Measurements from ENCODE around the gene EEPD1. TPM values are rescaled to one million over a fixed set of nuclear protein-coding genes. Genes with fewer than 3 reads are reported as not detected.
"Not testable (repeated sequence)": the region's sequence is repeated elsewhere in the genome, so short reads cannot be mapped to it uniquely, and the experiment has no call there.

The EEPD1 gene
- total RNA-seq = 10 to 100 TPM; 21.9 to 30.1 TPM

DNA sequence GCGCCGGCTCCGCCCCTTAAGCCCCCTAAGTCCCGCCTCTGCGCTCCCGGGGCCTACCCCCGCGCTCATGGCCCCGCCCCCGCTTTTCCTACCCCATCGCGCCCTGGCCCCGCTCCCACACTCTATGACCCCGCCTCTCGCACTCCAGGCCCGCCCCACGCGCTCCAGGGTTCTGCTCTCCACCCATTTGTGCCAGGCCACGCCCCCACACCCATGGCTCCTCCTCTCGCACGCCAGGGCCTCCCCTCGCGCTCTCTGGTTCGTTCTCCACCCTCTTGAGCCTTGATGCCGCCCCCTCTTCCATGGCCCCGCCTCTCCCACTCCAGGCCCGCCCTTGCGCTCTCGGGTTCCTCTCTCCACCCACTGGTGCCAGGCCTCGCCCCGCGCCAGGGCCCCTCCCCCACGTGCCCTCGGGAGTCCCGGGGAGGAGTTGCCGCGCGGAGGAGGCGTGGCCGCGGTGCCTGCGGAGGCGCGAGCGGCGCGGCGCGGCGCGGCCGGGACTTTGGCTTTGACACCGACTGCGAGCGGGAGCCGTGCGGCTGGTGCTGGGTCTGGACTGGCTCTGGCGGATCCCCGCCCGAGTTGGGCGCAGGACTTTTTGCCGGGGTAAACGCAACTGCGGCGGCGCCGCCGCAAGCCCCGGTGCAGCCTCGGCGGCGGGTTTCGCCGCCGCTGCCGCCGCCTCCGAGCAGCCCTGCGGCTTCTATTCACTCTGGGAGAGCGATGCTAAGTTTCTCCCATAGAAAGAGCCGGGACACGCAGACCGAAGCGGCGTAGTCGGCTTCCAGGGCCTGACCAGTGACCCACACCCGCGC lies at the start of gene EEPD1:
TSS of gene EEPD1 (plus strand) at position 499 of the 815 bp plus-strand sequence. CDS start 1,071 bp downstream, outside the sequence.
- H3K9me3 ChIP-seq = no peaks in the 10 kb centered on the region
- DNase-seq (ENCODE audit: low spot score) = peak; percentile 100
- H3K27ac ChIP-seq = peak within 1 kb of the TSS; percentile 83 to 84
- H3K4me1 ChIP-seq (replicated peaks) = peaks cover 8% of the 10 kb centered on the region
- no peaks in the 10 kb centered on the region for H3K27me3 ChIP-seq (replicated peaks; ENCODE audit: insufficient read depth)
- under 1% methylated on average over 79 of the region's 88 CpGs for WGBS
- no peaks in the 10 kb centered on the region for H3K36me3 ChIP-seq
- TF ChIP-seq CTCF (IDR thresholded peaks at IDR 0.05) (peak in 1 of 4 experiments; percentile 3), POLR2A (IDR thresholded peaks at IDR 0.05) (peak; percentile 96), POLR2AphosphoS5 (IDR thresholded peaks at IDR 0.05) (peak; percentile 86)
- intact Hi-C loops (cut with DNase I) = loop anchor here (1.0 to 5.0 kb wide), 6 partner anchors 24 to 351 kb away; partner anchors contain the start of gene SEPTIN7
- peak within 1 kb of the TSS; percentile 61 to 77 for H3K4me3 ChIP-seq

DNA sequence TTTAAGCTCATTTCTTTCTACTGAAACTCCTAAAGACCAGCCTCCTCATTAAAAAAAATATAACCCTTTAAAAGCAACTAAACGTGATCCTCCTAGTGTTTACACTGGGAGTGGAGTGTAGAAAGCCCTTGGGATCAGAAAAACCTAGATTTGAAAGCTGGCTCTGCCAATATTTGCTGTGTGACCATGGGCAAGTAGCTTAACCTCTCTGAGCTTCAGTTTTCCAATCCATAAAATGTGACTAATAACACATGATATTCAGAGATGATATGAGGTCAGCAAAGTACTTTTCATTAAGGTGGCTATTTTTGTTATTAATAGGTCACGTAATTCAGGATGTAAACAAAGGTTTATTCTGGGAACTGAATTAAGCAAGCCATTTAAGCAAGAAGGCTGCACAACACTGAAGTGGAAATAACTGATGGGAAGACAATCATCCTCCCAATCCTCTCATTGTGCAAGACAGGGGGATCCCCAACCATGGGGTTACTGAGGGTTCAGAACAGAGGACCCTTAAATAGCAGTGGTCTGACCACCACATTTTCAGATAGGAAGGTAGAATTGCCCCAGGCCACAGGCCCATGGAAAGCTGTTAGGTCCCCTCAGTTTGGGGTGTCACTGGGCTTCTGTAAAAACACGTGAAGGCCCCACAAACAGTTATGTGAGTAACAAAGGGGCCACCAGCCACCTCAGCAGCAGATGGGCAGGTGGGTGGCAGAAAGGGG lies 49.1 kb upstream of the EEPD1 start:
- no peak overlapping the region for H3K27ac ChIP-seq
- no peak for TF ChIP-seq POLR2AphosphoS5 (IDR thresholded peaks at IDR 0.05)
- TF ChIP-seq CTCF (IDR thresholded peaks at IDR 0.05) = no peak
- TF ChIP-seq POLR2A (IDR thresholded peaks at IDR 0.05) = no peak
- H3K27me3 ChIP-seq (replicated peaks; ENCODE audit: insufficient read depth) = no peaks in the 10 kb centered on the region
- H3K36me3 ChIP-seq = no peaks in the 10 kb centered on the region
- no peaks in the 10 kb centered on the region for H3K9me3 ChIP-seq
- H3K4me3 ChIP-seq = no peak overlapping the region
- 64% methylated on average over 3 of the region's 3 CpGs for WGBS
- intact Hi-C loops (cut with DNase I) = no loop called here
- DNase-seq (ENCODE audit: low spot score) = no peak
- H3K4me1 ChIP-seq (replicated peaks) = no peaks in the 10 kb centered on the region

GRCh38 chr7:36106972-36107908 lies 45.8 kb upstream of the EEPD1 start:
- H3K27ac ChIP-seq; H3K4me3 ChIP-seq; intact Hi-C loops (cut with DNase I); H3K36me3 ChIP-seq; H3K4me1 ChIP-seq (replicated peaks); H3K27me3 ChIP-seq (replicated peaks; ENCODE audit: insufficient read depth); DNase-seq (ENCODE audit: low spot score); H3K9me3 ChIP-seq: not testable (repeated sequence)
- WGBS = 89% methylated on average over 8 of the region's 8 CpGs

DNA sequence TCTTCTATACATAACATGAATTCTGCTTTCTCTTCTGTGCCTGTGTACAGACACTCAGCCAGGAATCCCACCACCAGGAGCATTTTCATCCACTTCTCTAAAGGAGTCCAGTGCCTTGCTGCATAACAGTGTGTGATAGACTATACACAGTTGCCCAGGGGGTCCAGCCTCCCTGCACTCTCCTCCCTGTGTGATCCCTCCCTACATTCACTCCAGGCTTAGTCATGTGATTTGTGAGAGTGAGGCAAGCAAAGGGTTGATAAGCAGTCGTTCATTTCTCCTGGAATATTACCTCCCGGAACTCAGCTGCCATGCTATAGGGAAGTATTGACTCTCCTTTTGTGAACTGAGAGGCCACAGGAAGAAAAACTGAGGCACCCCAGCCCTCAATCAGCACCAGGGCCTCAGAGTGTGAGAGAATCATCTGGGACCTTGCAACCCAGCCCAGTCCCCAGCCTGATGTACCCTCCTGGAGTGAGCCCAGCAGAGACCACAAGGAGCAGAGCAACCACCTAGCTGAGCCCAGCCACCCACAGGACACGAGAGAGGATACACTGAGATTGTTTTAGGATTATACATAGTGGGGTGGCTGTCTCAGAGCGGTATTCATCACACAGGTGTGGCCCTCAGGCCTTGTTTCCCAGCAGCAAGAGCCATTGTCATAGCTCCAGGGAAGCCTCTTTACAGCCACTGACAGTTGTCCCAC lies 45.0 kb upstream of the EEPD1 start:
- no peak for DNase-seq (ENCODE audit: low spot score)
- no peaks in the 10 kb centered on the region for H3K4me1 ChIP-seq (replicated peaks)
- H3K27me3 ChIP-seq (replicated peaks; ENCODE audit: insufficient read depth) = no peaks in the 10 kb centered on the region
- 95% methylated on average over 4 of the region's 4 CpGs for WGBS
- H3K9me3 ChIP-seq = no peaks in the 10 kb centered on the region
- H3K4me3 ChIP-seq = no peak overlapping the region
- no peak overlapping the region for H3K27ac ChIP-seq
- intact Hi-C loops (cut with DNase I) = no loop called here
- TF ChIP-seq POLR2AphosphoS5 (IDR thresholded peaks at IDR 0.05) (no peak), POLR2A (IDR thresholded peaks at IDR 0.05) (no peak), CTCF (IDR thresholded peaks at IDR 0.05) (no peak)
- H3K36me3 ChIP-seq = no peaks in the 10 kb centered on the region
